Measurements from ENCODE around the gene IL12B.

Gene IL12B

DNA sequence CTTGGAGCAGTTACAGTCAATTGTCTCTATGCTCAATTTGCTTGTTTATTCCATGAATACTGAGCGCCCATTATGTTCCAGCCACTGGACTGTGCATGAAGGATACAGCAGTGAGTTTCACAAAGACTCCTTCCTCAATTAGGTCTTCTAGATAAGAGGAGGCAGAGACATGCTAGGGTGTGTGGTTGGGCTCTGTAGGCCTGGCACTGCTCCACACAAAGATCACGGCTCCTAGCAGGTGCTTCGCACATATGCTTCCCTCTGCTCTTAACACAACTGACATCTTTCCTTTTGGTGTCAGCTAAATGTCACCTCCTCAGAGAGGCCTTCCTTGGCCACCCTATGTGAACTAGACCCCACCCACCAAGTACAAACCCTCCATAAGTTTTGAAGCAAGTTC, 10.9 kb downstream of the IL12B start:
- Histone ChIP-seq H3K27me3 (ENCODE audit: insufficient read depth, low read length) (no peaks in the 10 kb centered on the region), H3K9me3 (ENCODE audit: low read length) (no peaks in the 10 kb centered on the region), H3K4me1 (ENCODE audit: insufficient read depth, low read length, severe bottlenecking) (no peaks in the 10 kb centered on the region), H3K27ac (ENCODE audit: low read depth, low read length, poor library complexity, severe bottlenecking) (no peak overlapping the region), H4K20me1 (ENCODE audit: insufficient read depth, low read length) (no peaks in the 10 kb centered on the region), H3K4me3 (ENCODE audit: low read depth, low read length, poor library complexity, severe bottlenecking) (no peak overlapping the region), H2AFZ (ENCODE audit: low read length) (no peak overlapping the region), H3K79me2 (ENCODE audit: insufficient read depth, low read length) (no peaks in the 10 kb centered on the region), H3F3A (ENCODE audit: insufficient read depth, low read length) (no peaks in the 10 kb centered on the region), H3K36me3 (ENCODE audit: insufficient read depth, low read length) (no peaks in the 10 kb centered on the region), H3K9ac (ENCODE audit: low read length) (no peak overlapping the region), H3K9me2 (ENCODE audit: low read depth, low read length) (no peaks in the 10 kb centered on the region), H3K4me2 (ENCODE audit: low read length) (no peak overlapping the region)
- TF ChIP-seq CTCF (IDR thresholded peaks at IDR 0.05; ENCODE audit: low read length), result no peak
- no peak for TF ChIP-seq EZH2 (IDR thresholded peaks at IDR 0.05; ENCODE audit: borderline replicate concordance, low read length)

GRCh38 chr5:159318448-159318847, 11.8 kb downstream of the IL12B start:
- no peaks in the 10 kb centered on the region for H3F3A ChIP-seq (ENCODE audit: insufficient read depth, low read length)
- no peak overlapping the region for H3K27ac ChIP-seq (ENCODE audit: low read depth, low read length, poor library complexity, severe bottlenecking)
- H3K4me3 ChIP-seq (ENCODE audit: low read depth, low read length, poor library complexity, severe bottlenecking), result no peak overlapping the region
- H2AFZ ChIP-seq (ENCODE audit: low read length), result no peak overlapping the region
- H3K36me3 ChIP-seq (ENCODE audit: insufficient read depth, low read length), result no peaks in the 10 kb centered on the region
- no peak overlapping the region for H3K9ac ChIP-seq (ENCODE audit: low read length)
- no peaks in the 10 kb centered on the region for H3K79me2 ChIP-seq (ENCODE audit: insufficient read depth, low read length)
- H4K20me1 ChIP-seq (ENCODE audit: insufficient read depth, low read length), result no peaks in the 10 kb centered on the region
- no peak for TF ChIP-seq EZH2 (IDR thresholded peaks at IDR 0.05; ENCODE audit: borderline replicate concordance, low read length)
- no peak for TF ChIP-seq CTCF (IDR thresholded peaks at IDR 0.05; ENCODE audit: low read length)
- no peaks in the 10 kb centered on the region for H3K4me1 ChIP-seq (ENCODE audit: insufficient read depth, low read length, severe bottlenecking)
- no peaks in the 10 kb centered on the region for H3K9me2 ChIP-seq (ENCODE audit: low read depth, low read length)
- H3K4me2 ChIP-seq (ENCODE audit: low read length), result no peak overlapping the region
- no peaks in the 10 kb centered on the region for H3K27me3 ChIP-seq (ENCODE audit: insufficient read depth, low read length)
- H3K9me3 ChIP-seq (ENCODE audit: low read length), result no peaks in the 10 kb centered on the region

DNA sequence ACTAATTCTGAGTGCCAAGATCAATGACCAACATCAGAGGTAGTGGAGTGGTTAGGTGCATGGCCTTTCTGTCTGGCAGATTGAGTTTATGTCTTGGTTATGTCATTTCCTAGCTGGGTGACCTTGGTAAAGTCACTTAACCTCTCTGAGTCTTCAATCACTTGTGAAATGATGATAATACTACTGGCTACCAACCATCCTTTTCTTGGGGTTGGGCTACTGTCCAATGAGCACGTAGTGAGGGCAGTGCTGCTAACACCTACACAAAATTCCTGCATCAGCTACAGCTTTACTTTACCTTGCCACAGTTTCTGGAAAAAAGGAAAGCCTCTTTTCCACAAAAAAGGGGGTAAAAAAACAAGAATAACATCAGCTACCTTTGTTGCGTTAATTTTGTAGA, 12.4 kb downstream of the IL12B start:
- no peaks in the 10 kb centered on the region for H3K79me2 ChIP-seq (ENCODE audit: insufficient read depth, low read length)
- no peak overlapping the region for H3K4me3 ChIP-seq (ENCODE audit: low read depth, low read length, poor library complexity, severe bottlenecking)
- H3K27me3 ChIP-seq (ENCODE audit: insufficient read depth, low read length), result no peaks in the 10 kb centered on the region
- H3K27ac ChIP-seq (ENCODE audit: low read depth, low read length, poor library complexity, severe bottlenecking), result no peak overlapping the region
- H3K9ac ChIP-seq (ENCODE audit: low read length), result no peak overlapping the region
- no peaks in the 10 kb centered on the region for H3K9me3 ChIP-seq (ENCODE audit: low read length)
- TF ChIP-seq EZH2 (IDR thresholded peaks at IDR 0.05; ENCODE audit: borderline replicate concordance, low read length) (no peak), CTCF (IDR thresholded peaks at IDR 0.05; ENCODE audit: low read length) (no peak)
- H3K36me3 ChIP-seq (ENCODE audit: insufficient read depth, low read length), result no peaks in the 10 kb centered on the region
- no peak overlapping the region for H2AFZ ChIP-seq (ENCODE audit: low read length)
- no peaks in the 10 kb centered on the region for H3K9me2 ChIP-seq (ENCODE audit: low read depth, low read length)
- no peaks in the 10 kb centered on the region for H4K20me1 ChIP-seq (ENCODE audit: insufficient read depth, low read length)
- no peaks in the 10 kb centered on the region for H3F3A ChIP-seq (ENCODE audit: insufficient read depth, low read length)
- H3K4me1 ChIP-seq (ENCODE audit: insufficient read depth, low read length, severe bottlenecking), result no peaks in the 10 kb centered on the region
- H3K4me2 ChIP-seq (ENCODE audit: low read length), result no peak overlapping the region
